Epidermal melanocyte (primary cell): ENCODE results near the gene PIMREG.
"Not testable (repeated sequence)": the region's sequence is repeated elsewhere in the genome, so short reads cannot be mapped to it uniquely, and the experiment has no call there.

Source experiments
- DNase-seq: peaks from one replicate; pipeline ENCODE4 v3.0.0; 2011; ENCODE audit warnings: low spot score; ENCODE audit not compliant: insufficient read length

PIMREG gene

DNA sequence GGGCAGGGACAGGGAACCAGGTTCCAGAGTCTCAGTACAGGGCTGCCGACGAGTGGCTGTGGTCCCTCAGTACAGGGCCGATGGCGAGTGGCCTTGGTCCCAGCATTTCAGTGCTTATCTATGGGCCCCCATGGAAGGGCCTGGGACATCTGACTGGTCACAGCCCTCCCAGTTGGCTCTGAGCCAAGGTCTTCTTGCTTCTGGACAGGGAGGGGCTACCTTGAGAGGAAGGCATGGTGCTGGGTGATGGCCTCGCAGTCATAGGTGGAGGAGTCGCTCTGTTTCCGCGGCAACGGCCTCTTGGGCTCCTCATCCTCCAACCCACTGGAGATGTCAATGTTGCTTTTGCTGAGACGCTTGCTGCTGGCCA is 32.5 kb downstream of the PIMREG start:
- DNase-seq = no peak

DNA sequence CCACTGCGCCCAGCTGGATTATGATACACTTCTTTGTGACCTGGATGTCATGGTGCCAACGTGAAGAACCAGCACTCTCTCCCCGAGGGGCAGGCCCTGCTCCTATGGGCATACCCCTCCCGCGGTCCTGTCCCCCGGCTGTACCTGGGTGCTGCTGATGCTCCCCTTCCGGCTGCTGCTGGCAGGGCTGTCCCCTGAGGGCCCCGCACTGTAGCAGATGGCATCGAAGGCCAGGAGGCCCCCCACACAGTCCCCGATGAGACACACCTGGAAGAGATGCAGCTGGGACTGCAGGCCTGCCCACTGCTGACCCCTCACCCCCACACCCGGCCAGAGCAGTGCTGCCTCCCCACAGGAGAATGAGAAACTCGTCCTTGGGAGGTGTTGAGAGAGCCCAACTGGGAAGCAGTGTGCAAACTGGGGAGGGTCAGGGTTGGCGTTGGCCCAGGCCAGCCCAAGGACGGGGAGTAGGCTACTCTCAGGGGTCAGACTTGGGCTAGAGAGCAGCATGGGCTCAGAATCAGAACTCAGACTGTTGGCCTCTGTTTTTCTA is 33.7 kb downstream of the PIMREG start:
- no peak for DNase-seq

DNA sequence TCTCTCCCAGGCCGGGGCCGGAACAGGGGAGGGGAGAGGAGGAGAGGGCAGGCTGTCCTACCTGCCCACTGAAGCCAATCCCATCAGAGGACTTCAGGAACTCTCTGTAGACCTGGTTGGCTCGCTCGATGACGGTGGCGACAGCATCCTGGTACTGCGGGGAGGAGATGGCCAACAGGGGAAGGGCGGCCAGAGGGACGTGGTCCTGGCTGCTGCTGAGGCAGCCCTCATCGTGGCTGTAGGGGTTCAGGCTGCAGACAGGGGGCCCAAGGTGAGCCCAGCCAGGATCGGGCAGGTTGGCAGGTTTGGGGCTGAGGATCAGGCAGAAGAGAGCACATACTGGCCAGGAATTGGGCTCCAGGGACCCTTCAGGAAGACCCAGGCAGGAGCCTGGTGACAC is 34.2 kb downstream of the PIMREG start:
- DNase-seq = no peak

DNA sequence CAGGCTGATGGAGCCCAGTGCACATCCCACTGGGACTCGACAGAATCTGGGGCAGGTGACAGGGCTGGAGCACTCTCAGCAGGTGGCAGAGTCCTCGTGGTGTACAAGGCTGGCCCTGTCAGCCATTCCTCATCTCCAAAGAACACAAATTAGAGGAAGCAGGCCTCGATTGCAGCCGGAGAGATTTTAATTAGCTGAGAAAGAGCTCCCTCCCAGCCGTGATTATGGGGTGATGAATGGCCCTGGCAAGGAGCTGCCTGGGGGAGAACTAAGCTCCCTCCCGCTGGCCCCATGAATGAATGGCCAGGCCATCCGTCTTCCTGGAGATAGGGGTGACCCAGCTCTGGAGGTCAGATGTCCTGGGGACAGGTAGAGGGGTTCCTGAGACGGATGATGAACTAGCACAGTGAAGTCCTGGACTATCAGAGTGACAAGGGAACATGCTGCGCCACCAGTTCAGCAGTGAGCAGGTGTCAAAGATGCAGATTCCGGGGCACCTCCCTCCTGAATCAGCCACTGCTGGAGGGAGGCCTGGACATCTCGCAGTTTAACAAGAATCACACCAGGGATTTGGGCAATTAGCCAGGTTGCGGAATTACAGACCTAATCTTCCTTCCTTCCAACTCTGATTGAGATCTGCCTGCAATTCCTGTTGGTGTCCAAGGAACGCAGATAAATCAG is 35.5 kb downstream of the PIMREG start:
- no peak for DNase-seq

DNA sequence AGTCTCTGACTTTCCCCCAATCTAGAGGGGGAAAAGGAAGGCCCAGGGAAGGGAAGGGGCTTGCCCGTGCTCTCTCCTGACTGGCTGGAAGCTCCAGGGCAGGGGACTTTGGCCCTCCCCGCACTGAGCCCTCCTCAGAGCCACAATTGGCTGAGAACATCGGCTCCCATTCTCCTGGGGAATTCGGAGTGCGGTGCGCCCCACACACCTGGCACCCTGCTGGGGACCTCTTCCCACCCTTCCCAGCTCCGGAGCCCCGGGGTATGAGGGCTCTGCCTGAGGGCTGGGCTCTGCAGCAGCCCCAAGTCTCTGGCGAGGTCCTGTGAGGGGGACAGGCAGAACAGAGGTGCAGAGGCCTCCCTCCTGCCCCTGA is 36.0 kb downstream of the PIMREG start:
- no peak for DNase-seq

DNA sequence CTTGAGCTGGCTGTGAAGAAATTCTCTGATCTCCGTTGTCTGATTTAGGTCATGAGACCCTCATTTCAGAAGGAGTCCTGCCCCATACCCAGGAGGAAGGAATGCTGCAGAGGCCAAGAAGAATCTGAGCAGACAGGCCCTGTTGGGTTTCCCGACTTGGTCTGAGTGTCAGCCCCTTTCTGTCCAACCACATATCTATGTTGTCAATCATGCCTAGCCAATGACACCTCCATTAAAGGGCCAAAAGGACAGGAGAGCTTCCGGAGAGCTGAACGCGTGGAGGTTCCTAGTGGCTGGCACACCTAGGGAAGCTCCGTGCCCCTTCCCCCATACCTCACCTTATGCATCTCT is 37.8 kb downstream of the PIMREG start:
- DNase-seq = no peak

DNA sequence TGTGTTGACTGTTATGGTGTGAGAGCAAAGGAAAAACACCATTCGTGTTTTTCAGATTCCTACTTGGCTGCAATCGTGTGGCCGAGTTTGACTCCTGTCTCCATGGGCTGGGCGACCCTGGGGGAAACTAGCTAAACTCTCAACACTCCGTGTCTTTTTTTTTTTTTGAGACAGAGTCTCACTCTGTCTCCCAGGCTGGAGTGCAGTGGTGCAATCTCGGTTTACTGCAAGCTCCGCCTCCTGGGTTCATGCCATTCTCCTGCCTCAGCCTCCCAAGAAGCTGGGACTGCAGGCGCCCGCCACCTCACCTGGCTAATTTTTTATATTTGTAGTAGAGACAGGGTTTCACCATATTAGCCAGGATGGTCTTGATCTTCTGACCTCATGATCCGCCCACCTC is 38.5 kb downstream of the PIMREG start:
- not testable (repeated sequence) for DNase-seq

DNA sequence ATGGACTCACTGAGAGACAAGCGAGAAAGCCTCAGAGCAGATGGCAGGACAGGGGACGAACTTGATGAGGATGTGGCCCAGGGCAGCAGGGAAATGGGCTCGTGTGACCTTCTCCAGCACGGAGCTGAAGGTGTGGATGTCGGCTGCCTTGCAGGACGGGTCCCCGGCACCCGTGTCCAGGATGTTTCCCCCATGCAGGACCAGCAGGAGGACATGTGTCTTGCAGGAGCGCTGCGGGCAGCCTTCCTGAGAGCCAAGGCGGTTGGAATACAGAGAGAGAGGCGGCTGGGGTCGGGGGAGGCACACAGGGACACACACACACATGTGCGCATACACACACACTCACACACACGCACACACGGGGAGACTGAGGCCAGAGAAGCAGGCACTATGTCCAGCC is 39.3 kb downstream of the PIMREG start:
- no peak for DNase-seq

DNA sequence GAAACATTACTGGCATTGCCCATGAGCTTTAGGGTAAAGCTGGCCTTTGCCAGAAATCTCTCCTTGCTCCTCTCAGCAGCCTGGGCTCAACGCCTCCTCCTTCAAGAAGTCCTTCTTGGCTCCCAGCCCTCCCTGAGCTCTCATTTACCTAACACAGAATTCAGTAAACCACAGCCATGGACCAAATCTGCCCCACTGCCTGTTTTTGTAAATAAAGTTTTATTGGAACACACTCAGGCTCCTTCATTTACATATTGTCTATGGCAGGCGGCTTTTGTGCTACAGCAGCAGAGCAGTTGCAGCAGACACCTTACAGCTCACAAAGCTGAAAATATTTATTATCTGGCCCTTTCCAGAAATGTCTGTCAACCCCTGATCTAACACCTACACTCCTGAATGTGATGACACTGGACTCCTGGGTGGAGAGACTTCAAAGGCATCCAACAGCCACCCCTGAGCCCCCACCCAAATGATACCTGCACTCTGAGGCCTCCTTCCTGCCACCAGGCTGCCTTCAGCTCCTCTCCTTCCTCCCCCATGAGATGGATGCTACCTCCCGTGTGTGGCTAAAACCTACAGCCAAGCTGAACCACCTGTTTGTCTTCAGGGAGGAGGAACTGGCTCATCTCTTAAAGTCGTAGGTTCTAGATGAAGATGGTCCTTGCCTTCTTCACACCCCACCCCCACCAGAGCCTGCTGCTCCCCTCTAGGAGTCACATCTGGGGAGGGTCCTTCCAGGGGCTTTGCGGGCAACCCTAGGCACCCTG is 41.6 kb downstream of the PIMREG start:
- DNase-seq = no peak

DNA sequence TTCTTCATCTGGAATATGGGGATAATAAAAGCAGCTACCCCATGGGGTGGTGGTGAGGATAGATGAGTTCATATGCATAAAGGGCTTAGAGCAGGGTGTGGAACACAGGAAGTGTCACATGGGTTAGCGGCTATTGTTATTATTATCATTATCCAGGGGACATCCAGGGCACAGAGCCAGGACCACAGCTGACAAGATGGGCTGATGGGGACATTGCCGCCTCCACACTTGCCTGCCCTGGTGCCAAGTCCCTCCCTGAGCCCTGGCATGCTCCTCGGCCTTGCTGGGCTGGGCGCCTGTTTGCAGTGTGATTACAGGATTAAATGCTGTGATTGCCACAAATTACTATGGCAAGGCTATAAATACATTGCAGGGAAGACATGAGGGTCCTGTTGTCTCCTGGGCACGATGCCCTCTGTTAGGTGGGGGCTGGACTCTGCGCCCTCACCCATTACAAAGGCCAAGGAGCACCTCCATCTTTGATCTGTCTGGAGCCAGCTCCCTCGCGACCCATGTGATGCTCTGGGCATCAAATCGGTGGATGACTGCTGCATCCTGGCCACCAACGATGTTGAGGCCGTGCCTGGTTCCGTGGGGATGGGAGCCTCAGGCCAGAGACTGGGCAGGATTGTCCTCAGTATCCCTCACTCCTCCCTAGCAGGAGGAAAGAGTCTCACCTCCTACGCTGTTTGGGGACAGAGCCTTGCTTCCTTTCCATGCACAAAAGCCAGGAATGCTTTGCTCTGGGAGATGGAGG is 43.2 kb downstream of the PIMREG start:
- no peak for DNase-seq

DNA sequence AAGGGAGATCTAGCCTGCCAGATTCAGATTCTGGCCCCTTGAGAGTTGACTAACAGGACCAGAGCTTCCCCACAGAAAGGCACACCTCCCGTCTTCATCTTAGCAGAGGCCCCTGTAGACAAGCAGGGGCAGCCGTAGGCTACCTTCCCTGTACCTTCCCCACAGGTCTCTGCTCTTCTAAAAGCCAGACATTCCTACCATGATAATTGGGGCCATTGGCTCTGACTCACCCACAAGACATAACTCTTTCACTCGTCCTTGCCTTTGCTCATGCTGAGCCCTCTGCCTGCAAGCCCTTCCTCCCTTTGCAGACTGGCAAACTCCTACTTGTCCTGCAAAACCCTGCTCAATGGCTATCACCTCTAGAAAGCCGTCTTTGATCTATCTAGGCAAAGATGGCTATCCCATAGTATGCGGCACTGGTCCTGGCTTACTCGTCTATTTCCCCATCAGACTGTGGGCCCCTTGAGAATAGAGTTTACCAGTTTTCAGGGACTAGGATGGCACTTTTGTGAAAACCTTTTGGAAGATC is 43.8 kb downstream of the PIMREG start:
- DNase-seq = no peak

DNA sequence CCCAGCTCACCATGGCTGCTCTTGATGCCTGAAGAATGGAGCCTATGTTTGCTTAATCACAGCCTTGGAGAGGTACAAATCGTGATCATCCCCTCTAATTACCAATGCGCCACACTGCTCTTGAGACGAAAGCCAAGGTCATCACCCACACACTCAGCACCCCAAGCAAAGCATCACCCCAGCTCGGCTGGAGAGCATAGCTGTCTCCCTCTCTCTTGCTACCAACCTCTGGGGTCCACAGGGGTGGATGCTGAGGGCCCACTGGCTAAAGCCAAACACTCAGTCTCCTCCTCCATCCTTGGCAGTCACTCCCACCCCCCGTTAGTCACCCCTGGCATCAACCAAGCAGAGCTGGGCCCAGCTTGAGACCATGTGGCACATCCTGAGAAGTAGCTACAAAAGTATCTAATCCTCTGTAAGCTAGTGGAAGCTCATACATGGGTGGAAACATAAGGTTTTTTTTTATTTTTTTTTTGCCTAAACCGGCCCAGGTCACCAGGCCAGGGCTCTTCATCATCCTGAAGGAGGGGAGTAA is 44.8 kb downstream of the PIMREG start:
- no peak for DNase-seq

DNA sequence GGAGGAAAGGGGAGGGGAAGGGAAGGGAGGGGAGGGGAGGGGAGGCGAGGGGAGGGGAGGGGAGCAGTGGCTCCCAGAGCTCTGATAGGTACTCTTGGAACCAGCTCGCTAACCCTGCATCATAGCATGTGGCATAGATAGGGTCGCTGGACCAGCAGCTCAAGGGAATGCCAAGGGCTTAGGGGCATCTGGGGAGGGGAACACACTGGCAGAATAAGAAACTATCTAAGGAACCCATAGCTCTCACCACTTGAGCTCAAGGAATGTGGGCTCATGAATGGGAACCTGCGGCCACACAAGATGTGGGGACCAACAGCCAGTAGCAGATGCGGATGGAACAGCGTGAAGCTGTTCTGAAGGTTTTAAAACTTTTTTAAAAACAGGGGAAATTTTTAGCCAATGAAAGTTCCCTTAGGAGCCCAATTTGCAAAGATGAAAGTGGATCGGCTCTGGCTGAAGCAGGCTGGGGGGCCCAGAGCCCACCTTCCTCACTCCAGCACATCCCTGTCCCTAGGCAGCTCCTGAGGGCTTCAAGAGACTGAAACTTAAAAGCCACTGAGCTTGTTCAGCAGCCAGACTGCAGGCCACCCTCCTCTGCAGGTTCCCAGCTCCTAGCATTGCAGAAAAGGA is 46.9 kb downstream of the PIMREG start:
- no peak for DNase-seq

DNA sequence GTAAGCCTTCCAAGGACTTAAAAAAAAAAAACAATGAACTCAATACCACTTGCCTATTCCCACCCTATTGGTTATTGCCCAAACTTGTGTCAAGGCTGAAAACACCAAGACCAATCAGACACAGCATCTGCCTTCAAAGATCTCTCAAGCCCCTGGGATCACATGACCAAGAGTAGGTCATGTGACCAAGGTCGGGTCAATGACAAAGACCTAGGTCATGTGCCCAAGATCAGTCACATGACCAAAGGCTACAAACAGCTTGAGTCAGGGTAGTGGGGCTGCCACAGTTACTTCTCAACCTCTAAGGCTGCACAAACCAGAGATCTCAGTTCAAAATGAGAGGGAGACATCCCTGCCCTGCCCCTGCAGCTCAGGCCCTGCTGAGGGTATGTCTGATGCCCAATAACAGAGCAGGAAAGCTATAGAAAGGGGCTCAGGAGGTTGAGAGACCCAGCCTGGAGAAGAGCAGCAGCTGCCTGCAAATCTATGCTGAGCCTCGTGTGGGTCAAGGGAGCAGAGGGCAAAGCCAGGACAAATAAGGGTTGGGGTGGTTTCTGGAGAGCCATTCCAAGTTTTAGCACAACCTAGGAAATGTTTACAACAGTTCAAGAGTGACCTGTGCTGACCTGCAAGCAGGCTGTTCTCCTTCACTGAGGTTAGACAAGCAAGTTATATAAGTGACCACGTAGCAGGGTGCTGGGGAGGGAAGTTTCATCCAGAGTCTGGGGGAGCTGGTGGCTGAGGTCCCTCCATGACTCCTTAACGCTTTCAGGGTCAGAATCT is 48.8 kb downstream of the PIMREG start:
- peak; percentile 1 for DNase-seq

DNA sequence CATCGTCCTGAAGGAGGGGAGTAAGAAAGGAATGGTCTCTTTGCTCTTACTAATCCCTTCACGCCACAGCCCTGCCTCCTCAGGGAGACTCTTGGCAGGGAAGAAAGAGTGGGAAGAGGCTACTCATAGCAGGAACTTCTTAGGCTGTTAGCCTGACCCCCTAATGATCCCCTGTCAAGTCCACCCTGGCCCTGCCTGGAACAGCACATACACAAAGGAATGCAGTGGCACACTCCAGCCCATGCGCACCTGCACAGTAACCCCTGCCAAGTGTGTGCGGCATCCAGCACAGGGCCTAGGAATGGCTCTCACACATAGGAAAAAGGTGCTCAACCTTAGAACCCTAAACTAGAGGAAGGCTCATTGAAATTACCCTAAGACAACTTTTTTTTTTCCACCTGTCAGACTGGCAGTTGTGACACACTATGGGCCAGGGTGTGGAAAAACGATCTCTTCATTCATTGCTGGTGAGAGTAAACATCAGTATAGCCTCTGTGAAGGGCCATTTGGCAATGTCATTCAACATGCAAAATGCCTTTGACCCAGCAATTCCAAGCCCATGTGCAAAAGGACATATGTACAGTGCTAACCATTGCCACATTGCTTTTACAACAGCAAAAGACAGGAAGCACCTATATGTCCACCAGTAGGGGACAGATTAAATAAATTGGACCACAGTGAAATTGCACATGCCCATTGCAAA is 50.1 kb downstream of the PIMREG start:
- peak; percentile 11 for DNase-seq

DNA sequence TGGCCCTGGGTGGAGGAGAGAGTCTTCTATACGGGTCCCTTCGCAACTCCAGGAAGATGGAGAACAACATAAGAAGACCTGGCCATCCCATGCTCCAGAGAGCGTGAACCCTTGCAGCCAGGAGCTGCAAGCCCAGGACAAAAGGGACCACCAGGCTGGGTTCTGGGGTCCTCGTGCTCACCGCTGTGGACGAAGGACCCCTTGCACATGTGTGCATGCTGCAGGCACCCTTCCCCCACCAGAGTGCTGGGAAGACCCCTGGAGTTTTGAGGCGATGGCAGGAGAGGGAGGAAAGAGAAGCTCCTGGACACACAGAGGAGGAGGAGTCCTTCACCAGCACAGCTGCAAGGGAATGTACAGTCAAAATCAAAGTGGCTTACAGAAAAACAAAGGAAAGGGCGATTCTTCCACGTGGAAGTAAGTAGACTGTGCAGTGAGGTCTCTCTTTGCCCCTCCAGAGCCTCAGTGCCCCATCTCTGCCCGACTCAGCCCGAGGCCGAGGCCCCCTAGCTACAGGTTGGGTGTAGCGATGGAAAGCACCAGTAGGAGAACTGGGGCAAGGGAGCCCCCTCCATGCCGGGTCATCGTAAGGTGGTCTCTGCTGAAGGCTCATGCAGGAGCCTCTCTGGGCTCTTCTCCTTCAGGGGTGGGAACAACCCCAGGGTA is 51.3 kb downstream of the PIMREG start:
- peak; percentile 8 for DNase-seq

DNA sequence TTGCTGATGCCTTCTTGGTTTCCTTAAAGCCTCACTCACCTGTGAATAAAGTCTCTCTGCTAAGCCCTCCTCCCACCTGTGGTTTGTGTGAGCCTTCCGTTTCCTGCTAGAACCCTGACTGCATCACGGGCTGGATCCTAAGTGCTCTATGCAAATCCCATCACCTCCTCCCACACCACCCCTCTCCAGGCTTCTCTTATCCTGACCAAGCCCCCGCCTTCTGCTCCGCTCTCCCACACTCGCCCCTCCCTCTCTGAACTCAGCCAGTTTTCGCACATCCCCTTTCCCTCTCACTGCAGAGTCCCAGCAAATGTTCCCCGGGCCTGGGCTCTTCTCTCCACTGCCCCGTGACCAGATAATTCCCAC is 51.8 kb downstream of the PIMREG start:
- DNase-seq = peak; percentile 0

DNA sequence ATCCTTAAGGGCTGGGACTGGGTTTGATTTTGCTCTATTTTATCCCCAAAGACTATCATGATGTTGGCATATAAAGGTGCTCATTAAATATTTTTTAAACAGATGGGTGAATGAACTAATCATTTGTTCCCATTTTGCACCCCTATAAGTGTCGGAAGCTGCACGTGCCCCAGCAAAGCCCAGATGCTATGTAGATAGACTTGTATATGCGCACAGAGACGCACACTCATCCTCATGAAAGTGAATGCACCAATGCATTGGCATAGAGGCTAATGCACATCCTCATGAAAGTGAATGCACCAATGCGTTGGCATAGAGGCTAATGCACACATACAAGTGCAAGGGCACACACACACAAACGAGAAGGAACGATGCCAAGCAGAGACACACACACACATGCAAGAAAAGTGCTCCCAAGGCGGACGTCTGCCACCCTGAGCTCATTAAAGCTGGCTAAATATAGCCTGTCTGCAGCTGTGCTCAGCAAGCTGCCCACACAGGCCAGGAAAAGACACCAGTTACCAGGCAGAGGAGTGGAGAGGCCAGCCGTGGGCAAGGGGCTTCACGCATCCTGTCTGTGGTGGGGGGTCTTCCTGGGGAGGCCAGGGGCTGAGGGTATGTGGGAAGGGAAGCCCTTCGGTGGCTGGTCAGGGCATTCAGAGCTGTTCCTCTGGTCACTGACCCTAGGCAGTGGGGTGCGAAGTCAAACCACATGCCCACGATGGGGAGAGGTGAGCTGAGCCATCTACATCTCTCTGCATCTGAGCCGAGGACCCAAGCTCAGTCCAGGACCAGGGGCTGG is 52.6 kb downstream of the PIMREG start:
- DNase-seq = peak; percentile 14
